ENCODE data around the gene MSL3.

MSL3 gene, protein sequence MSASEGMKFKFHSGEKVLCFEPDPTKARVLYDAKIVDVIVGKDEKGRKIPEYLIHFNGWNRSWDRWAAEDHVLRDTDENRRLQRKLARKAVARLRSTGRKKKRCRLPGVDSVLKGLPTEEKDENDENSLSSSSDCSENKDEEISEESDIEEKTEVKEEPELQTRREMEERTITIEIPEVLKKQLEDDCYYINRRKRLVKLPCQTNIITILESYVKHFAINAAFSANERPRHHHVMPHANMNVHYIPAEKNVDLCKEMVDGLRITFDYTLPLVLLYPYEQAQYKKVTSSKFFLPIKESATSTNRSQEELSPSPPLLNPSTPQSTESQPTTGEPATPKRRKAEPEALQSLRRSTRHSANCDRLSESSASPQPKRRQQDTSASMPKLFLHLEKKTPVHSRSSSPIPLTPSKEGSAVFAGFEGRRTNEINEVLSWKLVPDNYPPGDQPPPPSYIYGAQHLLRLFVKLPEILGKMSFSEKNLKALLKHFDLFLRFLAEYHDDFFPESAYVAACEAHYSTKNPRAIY

DNA sequence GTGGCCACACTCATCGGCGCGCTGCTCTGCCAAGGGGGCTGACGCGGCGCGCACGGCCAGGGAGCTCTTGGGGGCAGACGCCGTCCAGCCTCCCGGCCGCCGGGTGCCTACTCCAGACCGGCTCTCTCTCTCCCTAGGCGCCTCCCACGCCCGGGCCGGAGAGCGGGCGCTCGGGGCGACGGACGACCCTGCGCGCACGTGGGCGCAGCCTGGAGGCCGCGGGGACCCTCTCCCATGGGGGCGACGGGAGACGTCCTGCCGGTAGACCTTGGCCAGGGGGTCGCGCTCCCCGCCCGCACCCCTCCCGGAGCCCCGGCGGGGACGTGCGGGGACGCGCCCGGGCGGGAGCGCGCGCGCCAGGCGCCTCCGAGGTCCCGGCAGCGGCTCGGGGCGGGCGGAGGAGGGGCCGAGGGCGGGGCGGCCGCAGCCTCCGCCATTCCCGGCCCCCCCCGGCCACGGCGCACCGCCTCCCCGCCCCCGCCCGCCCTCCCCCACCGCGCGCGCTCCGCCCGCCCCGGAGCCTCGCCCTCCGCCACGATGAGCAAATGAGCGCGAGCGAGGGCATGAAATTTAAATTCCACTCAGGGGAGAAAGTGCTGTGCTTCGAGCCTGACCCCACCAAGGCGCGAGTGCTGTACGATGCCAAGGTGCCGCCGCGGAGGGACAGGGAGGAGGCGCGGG lies at the start of gene MSL3:
Gene MSL3 (plus strand): TSS at position 519 of the 681 bp plus-strand sequence. CDS start 27 bp downstream, at position 546.
- DNase-seq, result peak; percentile 42

DNA sequence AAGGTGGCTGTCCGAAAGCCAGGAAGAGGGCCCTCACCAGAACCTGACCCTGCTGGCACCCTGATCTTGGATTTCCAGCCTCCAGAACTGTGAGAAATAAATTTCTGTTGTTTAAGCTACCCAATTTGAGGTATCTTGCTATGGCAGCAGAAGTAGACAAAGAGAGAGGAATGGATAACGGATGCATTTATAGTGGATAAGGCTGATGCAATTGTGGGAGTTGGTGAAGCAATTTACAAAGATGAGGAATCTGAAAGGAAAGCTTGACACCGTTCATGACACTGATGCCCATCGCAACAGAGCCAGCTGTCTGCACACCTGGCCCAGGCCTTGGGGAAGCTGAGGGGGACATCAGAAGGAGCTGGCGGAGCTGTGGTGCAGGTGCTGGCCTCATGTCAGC lies 35.7 kb upstream of the MSL3 start:
- DNase-seq, result no peak

DNA sequence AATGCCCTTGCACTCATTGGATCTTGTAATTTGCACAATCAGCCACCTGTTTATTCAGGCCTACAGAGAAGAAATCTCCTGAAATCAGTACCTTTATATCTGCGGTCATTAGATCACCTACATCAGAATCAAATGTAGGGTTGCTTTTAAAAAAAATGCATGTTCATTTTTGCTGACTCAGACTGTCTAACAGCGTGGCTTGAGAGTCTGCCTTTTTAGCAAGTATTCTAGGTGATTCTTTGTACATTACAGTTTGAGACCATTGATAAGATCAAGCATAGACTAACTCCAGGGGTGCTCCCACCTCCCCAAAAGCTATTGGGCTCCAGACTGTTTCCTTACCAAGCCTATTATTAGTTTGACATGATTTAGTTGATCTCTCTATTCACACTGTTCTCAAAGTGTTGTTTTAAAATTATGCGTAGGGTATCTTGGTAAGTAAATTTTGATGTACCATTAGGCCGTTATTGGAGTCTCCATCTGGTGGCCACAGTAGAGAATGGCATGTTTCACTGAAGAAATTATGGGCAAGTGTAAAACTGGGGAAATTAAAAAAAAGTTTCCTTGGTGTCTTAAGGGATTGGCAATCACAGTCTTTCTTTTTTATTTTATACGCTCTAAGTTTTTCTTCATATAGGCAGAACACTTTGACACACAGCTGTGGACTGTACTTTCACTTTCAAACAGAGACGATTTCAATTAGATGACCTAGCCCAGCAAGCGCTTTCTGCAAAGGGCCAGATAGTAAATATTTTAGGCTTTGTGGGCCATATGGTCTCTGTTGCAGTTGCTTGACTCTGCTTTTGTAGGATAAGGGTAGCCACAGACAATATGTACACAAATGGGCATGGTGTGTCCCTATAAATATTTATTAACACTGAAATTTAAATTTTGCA lies 33.7 kb upstream of the MSL3 start:
- DNase-seq, result no peak

DNA sequence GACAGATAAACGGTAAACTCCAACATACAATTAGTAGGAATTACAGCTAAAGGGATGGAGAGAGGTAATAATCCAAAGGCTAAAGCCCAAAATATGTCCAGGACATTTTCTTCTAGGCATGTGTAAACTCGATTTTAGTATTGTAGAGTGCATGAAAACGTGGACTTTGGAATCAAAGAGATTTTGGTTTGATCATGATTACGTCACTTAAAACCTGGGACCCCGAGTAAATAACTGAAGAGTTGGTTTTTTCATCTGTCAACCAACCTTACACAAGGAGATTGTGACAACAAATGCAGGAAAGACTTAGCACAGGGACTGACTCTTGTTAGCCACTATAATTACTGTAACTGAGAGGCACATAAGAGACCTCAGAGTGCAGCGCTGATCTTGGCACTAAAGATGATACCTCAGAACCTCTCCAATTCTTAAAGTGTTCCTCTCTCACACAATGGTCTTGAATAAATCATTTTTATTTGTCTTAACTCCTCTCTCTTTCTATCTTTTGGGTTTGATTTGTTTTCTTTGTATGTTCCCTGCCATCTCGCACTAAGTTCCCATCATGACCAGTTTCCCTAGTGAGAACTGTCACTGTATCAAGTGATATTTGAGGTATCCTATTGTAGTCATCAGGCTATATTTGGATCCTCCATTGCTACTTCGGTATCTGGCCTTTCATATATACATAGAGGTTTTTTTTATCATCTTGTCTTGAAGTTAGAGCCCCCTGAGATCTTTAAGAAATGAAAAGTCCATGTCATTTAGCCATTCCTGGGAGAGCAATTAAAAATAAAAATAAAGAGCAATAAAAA lies 32.2 kb upstream of the MSL3 start:
- DNase-seq, result no peak

DNA sequence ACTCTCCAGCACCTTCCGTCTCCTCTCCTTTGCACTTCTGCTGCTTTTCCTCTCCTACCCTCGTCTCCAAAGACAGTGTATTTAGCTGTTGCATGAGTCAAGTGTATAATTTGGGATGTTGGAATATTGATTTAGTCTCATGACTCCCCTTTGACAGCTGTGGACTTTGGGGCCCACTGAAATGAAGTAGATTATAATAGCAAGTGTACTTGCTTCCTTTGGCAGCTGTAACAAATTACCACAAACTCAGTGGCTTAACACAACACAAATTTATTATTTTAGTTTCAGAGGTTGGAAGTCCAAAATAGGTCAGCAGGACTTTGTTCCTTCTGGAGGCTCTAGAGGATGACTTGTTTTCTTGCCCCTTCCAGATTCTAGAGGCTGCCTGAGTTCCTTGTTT lies 29.5 kb upstream of the MSL3 start:
- no peak for DNase-seq

DNA sequence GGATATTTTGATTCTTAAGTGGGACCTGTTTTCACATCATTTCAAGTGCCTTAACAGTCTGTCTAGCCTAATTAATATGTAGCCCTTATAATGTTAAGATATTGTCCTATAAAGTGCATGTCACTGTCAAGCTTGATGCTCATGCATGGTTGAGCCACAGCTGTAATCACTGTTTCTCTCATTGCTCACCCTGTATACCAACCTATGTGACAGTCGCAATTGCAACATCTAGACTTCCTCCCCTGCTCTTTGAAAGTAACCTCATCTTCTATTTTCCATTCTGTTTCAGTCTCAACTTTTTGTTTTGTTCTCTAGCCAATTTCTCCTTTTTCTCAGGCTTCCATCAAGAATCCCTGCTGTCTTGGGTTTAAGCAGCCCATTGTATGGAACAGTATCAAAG lies 24.4 kb upstream of the MSL3 start:
- DNase-seq, result no peak

DNA sequence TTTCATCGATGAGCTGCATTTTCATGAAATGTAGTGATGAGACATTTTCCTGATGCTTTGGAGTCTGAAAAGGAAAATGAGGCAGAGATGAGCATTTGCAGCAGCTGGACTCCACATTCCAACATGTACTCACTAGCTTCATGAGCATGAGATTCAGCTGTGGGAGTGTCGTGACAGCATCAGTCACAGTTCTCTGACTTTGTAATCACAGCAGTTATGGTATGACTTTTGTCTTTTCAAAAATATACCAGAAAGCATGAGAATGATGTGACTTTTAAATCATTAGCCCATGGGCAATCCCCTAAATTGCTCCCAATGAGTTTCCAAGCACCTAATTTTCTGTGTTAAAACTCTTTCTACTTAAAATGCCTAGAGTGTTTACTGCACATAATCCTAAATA lies 18.3 kb upstream of the MSL3 start:
- no peak for DNase-seq

DNA sequence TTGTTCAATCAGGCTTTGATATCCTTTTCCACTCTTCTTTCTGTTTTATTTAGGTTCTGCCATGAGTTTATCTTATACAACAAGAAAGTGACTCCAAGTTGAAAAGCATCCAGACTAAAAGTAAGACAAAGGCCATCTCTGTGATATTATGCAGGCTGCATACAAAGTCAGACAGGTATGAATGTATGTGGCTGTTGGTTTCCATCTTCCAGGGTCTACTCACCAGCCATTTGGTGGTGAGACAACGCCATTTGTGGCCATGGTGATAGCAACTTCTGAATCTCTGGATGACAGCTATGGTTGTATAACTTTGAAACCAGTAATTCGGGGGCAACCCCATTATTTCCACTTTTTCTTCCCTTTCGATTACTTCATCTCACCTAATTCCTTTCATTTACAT lies 17.2 kb upstream of the MSL3 start:
- DNase-seq, result no peak

DNA sequence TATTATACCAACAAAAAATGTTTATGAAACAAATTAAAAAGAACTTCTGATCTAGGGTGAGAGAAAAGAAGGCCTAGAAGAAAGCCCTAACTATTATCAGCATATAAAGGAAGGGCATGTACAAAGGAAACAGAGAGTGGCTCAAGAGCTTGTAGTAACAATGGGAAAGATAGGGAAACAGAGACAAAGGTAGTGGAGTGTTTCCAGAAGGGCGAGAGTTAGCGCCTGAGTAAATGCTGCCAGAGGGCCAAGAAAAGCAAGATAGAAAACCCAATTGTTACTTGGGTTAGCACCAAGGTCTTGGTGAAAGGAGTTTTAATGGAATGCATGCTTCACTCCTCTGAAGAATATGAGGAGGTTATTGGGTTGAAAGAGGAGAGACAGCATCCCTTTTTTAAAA lies 16.5 kb upstream of the MSL3 start:
- DNase-seq, result no peak

DNA sequence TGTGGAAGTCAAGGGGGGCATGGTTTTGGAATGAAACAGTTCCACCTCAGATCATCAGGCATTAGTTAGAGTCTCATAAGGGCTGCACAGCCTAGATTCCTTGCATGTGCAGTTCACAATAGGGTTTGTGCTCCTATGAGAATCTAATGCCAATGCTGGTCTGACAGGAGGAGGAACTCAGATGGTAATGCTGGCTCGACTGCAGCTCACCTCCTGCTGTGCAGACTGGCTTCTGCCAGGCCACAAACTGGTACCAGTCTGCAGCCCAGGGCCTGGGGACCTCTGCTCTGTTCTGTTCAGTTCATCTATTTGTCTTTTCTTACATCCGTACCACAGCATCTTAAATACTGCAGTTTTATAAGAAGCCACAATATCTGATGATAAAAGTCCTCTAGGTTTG lies 12.2 kb upstream of the MSL3 start:
- DNase-seq, result no peak

DNA sequence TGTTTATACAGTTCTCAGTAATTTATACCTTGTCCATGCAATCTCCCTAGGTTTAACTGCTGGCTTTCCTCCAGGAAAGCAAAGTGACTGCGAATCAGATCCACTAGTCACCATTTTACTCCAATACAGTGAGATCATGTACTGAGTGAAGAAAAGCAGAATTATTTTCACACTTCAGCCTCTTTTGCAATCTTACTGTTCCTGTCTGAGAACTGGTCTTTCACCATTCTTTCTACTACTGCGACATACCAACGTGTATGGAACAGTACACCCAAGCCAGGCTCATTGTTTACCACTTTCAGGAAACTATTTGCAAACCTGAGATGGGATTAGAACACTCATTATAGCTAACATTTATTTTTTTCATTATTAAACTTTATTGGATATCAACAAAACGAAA lies 8.0 kb upstream of the MSL3 start:
- DNase-seq, result no peak

DNA sequence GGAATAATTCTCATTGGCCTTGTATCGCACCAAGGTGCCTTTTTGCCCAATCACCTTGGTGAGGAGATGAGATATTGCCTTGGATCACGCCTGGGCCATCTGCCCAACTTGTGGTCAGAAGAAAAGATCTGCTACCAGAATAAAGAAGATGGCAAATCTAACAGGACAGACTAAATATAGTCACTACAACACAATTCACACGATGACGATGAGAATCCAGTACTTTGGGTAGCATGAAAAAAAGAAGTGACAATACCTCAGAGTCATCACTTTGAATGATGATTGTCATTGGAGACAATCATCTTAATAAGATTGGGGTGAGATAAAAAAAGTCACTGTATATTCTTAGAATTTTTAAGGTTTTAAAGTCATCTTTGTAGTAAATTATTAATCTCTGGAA lies 7.3 kb upstream of the MSL3 start:
- no peak for DNase-seq

DNA sequence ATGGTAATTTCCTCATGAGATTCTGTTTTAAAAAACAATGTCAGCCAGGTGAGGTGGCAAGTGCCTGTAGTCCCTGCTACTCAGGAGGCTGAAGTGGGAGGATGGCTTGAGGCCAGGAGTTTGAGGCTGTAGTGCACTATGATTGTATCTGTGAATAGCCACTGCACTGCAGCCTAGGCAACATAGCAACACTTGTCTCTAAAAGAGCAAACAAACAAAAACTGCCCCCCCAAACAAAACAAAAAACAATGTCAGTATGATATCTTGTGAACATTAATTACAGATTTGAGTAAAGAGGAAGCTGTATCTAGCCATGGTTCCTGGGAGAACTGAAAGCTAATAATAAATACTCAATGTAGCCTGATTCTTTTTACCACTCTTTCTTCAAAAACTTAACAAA lies 6.8 kb upstream of the MSL3 start:
- DNase-seq, result no peak

DNA sequence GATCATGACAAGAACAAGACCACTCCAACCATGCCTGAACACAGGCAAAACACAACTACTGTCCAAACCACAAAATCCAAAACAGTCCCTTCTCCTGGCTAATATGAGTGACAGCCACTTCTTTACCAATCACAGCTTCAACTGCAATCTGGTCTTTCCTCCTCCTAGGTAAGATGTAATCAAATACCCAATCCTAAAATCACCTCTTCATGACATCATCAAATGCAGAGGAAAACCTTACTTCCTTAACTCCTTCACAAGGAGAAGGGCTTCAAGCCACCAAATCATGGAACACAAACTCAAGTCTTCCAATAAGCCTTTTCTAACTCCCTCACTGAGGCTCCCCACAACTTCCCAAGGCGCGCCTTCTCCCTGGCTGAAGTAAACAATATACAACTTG lies 4.4 kb upstream of the MSL3 start:
- DNase-seq, result no peak

DNA sequence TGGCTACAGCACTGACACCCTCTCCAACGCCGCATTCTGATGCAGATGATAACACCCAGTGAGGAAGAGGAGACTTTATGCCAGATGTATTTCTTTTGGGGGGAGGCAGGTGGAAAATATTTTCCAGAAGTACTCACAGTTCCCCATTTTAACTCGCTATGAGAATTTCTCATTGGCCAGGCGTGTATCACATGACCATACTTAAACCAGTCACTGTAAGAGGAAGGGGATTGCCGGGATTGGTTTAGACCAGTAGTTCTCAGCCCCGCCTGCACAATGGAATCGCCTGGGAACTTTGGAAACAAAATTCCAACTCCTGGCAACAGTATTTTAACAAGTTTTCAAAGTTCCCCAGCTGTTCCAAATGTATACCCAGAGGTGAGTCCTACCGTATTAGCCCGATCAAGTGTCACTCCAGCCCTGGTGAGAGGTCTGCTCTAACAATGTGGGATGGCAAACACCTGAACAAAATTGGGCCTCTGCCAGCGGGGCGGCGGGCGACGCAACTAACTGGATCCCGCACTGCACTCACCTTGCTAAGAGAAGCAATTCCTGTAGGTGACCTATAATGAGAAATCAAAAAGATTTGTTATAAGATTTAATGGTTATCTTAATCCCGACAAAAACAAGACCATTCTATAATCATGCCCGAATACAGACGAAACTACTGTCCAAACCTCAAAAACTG lies 2.9 kb upstream of the MSL3 start:
- DNase-seq, result no peak

DNA sequence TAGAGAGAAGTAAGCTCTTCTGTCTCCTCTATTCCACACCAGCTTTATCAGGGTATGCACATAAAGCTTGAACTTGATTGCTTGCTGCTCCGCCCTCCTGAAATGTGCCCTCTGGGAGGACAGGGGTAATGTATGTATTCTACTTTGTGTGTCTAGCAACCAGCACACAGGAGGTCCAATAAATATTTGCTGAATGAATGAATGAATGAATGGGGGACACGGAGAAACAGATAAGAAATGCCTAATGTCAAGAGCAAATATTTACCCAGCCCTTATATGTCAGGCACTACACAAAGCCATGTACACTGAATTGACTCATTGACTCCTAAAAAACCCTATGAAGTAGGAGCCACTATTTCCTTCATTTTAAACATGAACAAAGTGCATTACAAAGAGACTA lies 2.3 kb upstream of the MSL3 start:
- DNase-seq, result no peak

DNA sequence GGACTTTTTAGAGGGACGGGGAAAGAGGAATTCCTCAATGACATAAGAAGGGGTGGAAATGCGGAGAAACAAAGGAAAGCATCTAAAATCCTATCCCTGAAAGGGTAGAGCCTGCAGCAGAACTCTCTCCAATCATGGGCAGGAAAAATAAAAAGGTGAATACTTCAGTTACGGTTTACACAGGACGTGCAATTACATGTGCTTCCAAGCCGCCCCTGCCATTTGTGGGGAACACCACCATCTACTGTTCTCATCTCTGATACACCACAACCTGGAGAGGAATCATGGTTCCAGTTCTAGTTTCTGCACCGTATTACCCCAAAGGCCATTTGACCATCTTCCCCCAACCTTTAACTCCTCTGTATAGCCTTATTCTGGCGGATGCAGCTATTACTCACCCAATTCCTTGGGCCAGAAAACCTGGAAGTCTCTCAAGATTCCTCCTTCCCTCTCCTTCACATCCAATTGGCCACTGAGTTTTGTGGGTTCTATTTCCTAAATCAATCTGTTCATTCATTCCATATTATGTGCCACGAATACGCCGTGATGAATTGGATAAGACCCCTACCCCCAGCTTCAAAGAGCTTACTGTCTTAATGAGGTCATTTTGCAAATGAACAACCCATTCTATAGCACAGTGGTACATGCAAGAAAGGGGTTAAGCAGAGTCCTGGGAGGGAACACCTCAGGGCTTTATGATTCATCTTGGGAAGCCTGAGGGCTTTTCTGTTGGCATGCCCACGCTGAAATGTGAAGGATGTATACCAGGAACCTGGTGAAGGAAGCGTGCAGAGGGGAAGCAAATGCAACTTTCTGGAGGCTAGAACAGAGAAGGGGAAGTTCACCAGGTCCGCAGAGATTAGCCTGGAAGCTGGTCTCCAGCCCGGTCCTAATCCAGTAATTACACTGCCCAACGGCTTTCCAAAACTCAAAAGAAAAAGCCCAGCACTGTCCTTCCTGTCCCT lies 1.4 kb upstream of the MSL3 start:
- no peak for DNase-seq

DNA sequence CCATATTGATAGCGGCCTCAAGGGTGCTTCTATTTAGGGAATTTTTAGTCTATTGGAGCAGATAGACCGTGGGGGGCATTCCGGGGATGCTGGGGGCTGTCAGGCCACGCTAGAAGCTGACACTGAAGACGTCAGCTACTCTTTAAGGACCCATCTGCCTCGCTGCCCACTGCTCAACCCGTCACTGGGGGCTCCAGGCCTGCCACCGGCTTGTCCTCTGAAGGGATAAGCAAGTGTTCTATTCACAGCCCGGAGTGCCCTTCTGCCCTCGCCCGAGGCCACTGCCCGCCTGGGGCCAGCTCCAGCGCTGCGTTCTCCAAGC lies 679 bp upstream of the MSL3 start:
- no peak for DNase-seq

DNA sequence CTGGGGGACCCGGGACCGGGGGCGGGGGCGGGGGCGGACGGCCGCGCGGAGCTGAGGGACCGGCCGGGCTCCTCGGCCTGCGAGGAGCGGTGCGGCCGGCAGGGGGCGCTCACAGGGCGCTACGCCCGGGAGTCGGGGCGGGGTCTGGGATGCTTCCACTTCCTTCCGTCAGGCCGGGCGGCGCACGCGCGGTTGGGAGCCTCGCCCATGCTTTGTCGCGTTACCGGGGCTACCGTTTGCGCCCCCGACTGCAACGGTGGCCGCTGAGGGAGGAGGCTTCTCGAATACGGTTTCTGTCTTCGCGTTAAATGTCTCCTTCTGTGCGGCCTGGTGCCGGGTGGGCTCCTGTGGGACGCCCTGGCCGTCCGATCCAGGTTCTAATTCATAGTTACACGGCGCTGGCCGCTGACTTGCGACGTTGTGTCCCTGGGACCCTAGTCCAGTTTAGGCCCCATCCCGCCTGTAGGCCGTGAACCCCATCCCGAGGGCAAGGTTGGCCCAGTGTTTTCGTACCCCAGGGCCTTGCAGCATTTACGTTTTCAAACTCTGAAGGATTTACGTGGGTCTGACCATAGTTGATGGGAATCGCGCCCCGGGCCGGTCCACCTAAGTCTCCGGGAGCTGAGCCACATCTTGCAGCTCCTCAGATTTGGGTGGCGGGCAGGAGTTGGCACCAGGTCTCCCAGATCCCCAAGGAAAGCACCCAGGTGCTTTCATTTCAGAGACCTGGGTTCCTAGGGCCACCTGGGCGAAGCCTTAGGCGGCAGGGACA lies 549 bp downstream of the MSL3 start:
- peak; percentile 89 for DNase-seq

DNA sequence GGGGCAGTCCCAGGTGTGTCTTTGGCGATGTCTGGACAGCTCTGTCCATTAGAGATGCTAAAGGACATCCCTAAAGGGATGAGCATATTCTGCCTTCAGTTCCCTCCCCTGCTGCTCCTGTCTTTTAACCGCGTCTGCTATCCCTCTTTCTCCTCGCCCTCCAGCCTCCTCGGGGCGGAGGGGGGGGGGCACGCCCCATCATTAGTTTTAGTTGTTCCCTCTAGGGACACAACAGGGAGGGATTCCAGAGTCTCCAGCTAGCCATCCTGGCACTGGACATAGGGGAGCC lies 1.1 kb downstream of the MSL3 start:
- no peak for DNase-seq
